ENCODE measurements around the gene VSIG1. TPM values are rescaled to one million over a fixed set of nuclear protein-coding genes. Genes with fewer than 3 reads are reported as not detected.

VSIG1 gene
- total and polyA plus RNA-seq, 2 experiments from 2014 or later, result 1.2 to 1.7 TPM

GRCh38 chrX:108053218-108053617, 8.4 kb downstream of the VSIG1 start:
- Histone ChIP-seq H3K9me2 (ENCODE audit: insufficient read depth) (no peaks in the 10 kb centered on the region), H3F3A (replicated peaks; ENCODE audit: low read depth) (no peaks in the 10 kb centered on the region), H3K4me2 (no peak overlapping the region), H3K79me2 (replicated peaks; ENCODE audit: insufficient read depth) (no peaks in the 10 kb centered on the region), H3K4me1 (ENCODE audit: insufficient read depth) (no peaks in the 10 kb centered on the region), H3K27me3 (ENCODE audit: insufficient read depth) (no peaks in the 10 kb centered on the region), H3K4me3 (no peak overlapping the region), H4K20me1 (replicated peaks; ENCODE audit: insufficient read depth) (no peaks in the 10 kb centered on the region), H2AFZ (no peak overlapping the region), H3K27ac (ENCODE audit: low read depth) (no peak overlapping the region), H3K36me3 (ENCODE audit: insufficient read depth) (no peaks in the 10 kb centered on the region)
- Mint-ChIP-seq H3K4me3 (no peak overlapping the region), H3K36me3 (ENCODE audit: low read depth) (no peaks in the 10 kb centered on the region), H3K27me3 (ENCODE audit: insufficient read depth, low read depth, poor library complexity) (no peaks in the 10 kb centered on the region), H3K9me3 (no peaks in the 10 kb centered on the region), H3K4me1 (no peaks in the 10 kb centered on the region), H3K27ac (no peak overlapping the region)
- TF ChIP-seq ETS1 (IDR thresholded peaks at IDR 0.05) (no peak), ZNF114 (CRISPR knock-in tag; IDR thresholded peaks at IDR 0.05) (no peak), NANOG (IDR thresholded peaks at IDR 0.05; ENCODE audit: borderline replicate concordance) (no peak), CREB1 (CRISPR knock-in tag; IDR thresholded peaks at IDR 0.05; ENCODE audit: low read depth) (no peak), STAT1 (IDR thresholded peaks at IDR 0.05; ENCODE audit: unreplicated experiment) (no peak), EZH2 (IDR thresholded peaks at IDR 0.05; ENCODE audit: low read depth, unreplicated experiment) (no peak), POLR2AphosphoS5 (IDR thresholded peaks at IDR 0.05; ENCODE audit: low read depth) (no peak), REST (IDR thresholded peaks at IDR 0.05; ENCODE audit: unreplicated experiment) (no peak), ZNF462 (CRISPR knock-in tag; IDR thresholded peaks at IDR 0.05) (no peak), CTCF (conservative IDR thresholded peaks at IDR 0.05; ENCODE audit: low read depth in 2 of 2) (no peak), EZH2phosphoT487 (IDR thresholded peaks at IDR 0.05; ENCODE audit: unreplicated experiment) (no peak), JUNB (IDR thresholded peaks at IDR 0.05; ENCODE audit: unreplicated experiment) (no peak), ZNF331 (CRISPR knock-in tag; IDR thresholded peaks at IDR 0.05; ENCODE audit: low read depth) (no peak)
- DNase-seq (ENCODE audit: low spot score) (no peak), ATAC-seq (no peak)
